ENCODE measurements around the gene SRPK3.
"Not testable (repeated sequence)": the region's sequence is repeated elsewhere in the genome, so short reads cannot be mapped to it uniquely, and the experiment has no call there.

The SRPK3 gene

GRCh38 chrX:153746359-153746758, 34.5 kb upstream of the SRPK3 start:
- Histone ChIP-seq H3K36me3 (ENCODE audit: low read depth) (no peaks in the 10 kb centered on the region), H3K9me3 (ENCODE audit: severe bottlenecking) (no peaks in the 10 kb centered on the region), H3K4me1 (ENCODE audit: insufficient read depth, poor library complexity, severe bottlenecking) (no peaks in the 10 kb centered on the region), H3K27ac (ENCODE audit: poor library complexity, severe bottlenecking) (no peak overlapping the region), H3K27me3 (ENCODE audit: insufficient read depth, poor library complexity, severe bottlenecking) (no peaks in the 10 kb centered on the region), H3K4me3 (ENCODE audit: severe bottlenecking) (no peak overlapping the region)
- ATAC-seq (ENCODE audit: low read depth): no peak
- TF ChIP-seq CTCF (IDR thresholded peaks at IDR 0.05; ENCODE audit: poor library complexity, severe bottlenecking): no peak
- no peak for DNase-seq (ENCODE audit: low spot score)

GRCh38 chrX:153746991-153747390, 33.9 kb upstream of the SRPK3 start:
- ATAC-seq (ENCODE audit: low read depth); H3K36me3 ChIP-seq (ENCODE audit: low read depth); H3K4me3 ChIP-seq (ENCODE audit: severe bottlenecking); H3K27ac ChIP-seq (ENCODE audit: poor library complexity, severe bottlenecking); DNase-seq (ENCODE audit: low spot score); H3K4me1 ChIP-seq (ENCODE audit: insufficient read depth, poor library complexity, severe bottlenecking); H3K9me3 ChIP-seq (ENCODE audit: severe bottlenecking); H3K27me3 ChIP-seq (ENCODE audit: insufficient read depth, poor library complexity, severe bottlenecking): not testable (repeated sequence)

- not testable (repeated sequence) for DNase-seq (ENCODE audit: low spot score); H3K27ac ChIP-seq (ENCODE audit: poor library complexity, severe bottlenecking); H3K36me3 ChIP-seq (ENCODE audit: low read depth); H3K4me1 ChIP-seq (ENCODE audit: insufficient read depth, poor library complexity, severe bottlenecking); H3K9me3 ChIP-seq (ENCODE audit: severe bottlenecking); H3K4me3 ChIP-seq (ENCODE audit: severe bottlenecking); ATAC-seq (ENCODE audit: low read depth); H3K27me3 ChIP-seq (ENCODE audit: insufficient read depth, poor library complexity, severe bottlenecking)
Observed at GRCh38 chrX:153749017-153749416, 31.8 kb upstream of the SRPK3 start.

GRCh38 chrX:153750127-153750774, 30.6 kb upstream of the SRPK3 start:
- Histone ChIP-seq H3K27me3 (ENCODE audit: insufficient read depth, poor library complexity, severe bottlenecking) (no peaks in the 10 kb centered on the region), H3K4me1 (ENCODE audit: insufficient read depth, poor library complexity, severe bottlenecking) (no peaks in the 10 kb centered on the region), H3K36me3 (ENCODE audit: low read depth) (no peaks in the 10 kb centered on the region), H3K4me3 (ENCODE audit: severe bottlenecking) (no peak overlapping the region), H3K27ac (ENCODE audit: poor library complexity, severe bottlenecking) (no peak overlapping the region), H3K9me3 (ENCODE audit: severe bottlenecking) (no peaks in the 10 kb centered on the region)
- DNase-seq (ENCODE audit: low spot score): no peak
- TF ChIP-seq CTCF (IDR thresholded peaks at IDR 0.05; ENCODE audit: poor library complexity, severe bottlenecking): no peak
- ATAC-seq (ENCODE audit: low read depth): no peak

- no peak overlapping the region for H3K27ac ChIP-seq (ENCODE audit: poor library complexity, severe bottlenecking)
- H3K4me1 ChIP-seq (ENCODE audit: insufficient read depth, poor library complexity, severe bottlenecking): no peaks in the 10 kb centered on the region
- no peak for ATAC-seq (ENCODE audit: low read depth)
- DNase-seq (ENCODE audit: low spot score): no peak
- no peaks in the 10 kb centered on the region for H3K27me3 ChIP-seq (ENCODE audit: insufficient read depth, poor library complexity, severe bottlenecking)
- no peaks in the 10 kb centered on the region for H3K9me3 ChIP-seq (ENCODE audit: severe bottlenecking)
- no peak overlapping the region for H3K4me3 ChIP-seq (ENCODE audit: severe bottlenecking)
- TF ChIP-seq CTCF (IDR thresholded peaks at IDR 0.05; ENCODE audit: poor library complexity, severe bottlenecking): no peak
- no peaks in the 10 kb centered on the region for H3K36me3 ChIP-seq (ENCODE audit: low read depth)
Observed at GRCh38 chrX:153755136-153755535, 25.7 kb upstream of the SRPK3 start.

GRCh38 chrX:153761863-153762262, 19.0 kb upstream of the SRPK3 start:
- no peak for ATAC-seq (ENCODE audit: low read depth)

More at GRCh38 chrX:153761863-153762262, 19.0 kb upstream of the SRPK3 start:
- no peaks in the 10 kb centered on the region for H3K27me3 ChIP-seq (ENCODE audit: insufficient read depth, poor library complexity, severe bottlenecking)
- H3K36me3 ChIP-seq (ENCODE audit: low read depth): no peaks in the 10 kb centered on the region
- H3K4me1 ChIP-seq (ENCODE audit: insufficient read depth, poor library complexity, severe bottlenecking): no peaks in the 10 kb centered on the region
- no peak for TF ChIP-seq CTCF (IDR thresholded peaks at IDR 0.05; ENCODE audit: poor library complexity, severe bottlenecking)
- no peak overlapping the region for H3K4me3 ChIP-seq (ENCODE audit: severe bottlenecking)
- H3K9me3 ChIP-seq (ENCODE audit: severe bottlenecking): no peaks in the 10 kb centered on the region
- DNase-seq (ENCODE audit: low spot score): no peak
- no peak overlapping the region for H3K27ac ChIP-seq (ENCODE audit: poor library complexity, severe bottlenecking)

Data from RWPE2 (cell line).